GM18951 (cell line): ENCODE results near the gene STPG1.
"Not testable (repeated sequence)": the region's sequence is repeated elsewhere in the genome, so short reads cannot be mapped to it uniquely, and the experiment has no call there.

Source experiments
- POLR2A ChIP-seq: IDR thresholded peaks from 4 replicates; pipeline ENCODE4 v1.6.1; 2011; ENCODE audit warnings: mild to moderate bottlenecking; ENCODE audit not compliant: insufficient read length, insufficient read depth; ENCODE audit errors: extremely low read depth
- in situ Hi-C: fragments of 300-500 bp; cut with MboI; formaldehyde crosslinking; loops from one replicate; pipeline ENCODE4 v1.12.0; 2022; ENCODE audit warnings: low sequenced_read_pairs, mixed read lengths, inconsistent platforms; ENCODE audit not compliant: unreplicated experiment

Gene STPG1, protein sequence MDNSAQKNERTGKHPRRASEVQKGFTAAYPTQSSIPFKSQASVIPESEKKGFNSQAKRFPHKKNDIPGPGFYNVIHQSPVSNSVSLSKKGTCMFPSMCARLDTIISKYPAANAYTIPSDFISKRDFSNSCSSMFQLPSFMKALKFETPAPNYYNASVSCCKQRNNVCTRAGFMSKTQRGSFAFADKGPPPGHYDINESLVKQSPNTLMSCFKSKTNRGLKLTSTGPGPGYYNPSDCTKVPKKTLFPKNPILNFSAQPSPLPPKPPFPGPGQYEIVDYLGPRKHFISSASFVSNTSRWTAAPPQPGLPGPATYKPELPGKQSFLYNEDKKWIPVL

DNA sequence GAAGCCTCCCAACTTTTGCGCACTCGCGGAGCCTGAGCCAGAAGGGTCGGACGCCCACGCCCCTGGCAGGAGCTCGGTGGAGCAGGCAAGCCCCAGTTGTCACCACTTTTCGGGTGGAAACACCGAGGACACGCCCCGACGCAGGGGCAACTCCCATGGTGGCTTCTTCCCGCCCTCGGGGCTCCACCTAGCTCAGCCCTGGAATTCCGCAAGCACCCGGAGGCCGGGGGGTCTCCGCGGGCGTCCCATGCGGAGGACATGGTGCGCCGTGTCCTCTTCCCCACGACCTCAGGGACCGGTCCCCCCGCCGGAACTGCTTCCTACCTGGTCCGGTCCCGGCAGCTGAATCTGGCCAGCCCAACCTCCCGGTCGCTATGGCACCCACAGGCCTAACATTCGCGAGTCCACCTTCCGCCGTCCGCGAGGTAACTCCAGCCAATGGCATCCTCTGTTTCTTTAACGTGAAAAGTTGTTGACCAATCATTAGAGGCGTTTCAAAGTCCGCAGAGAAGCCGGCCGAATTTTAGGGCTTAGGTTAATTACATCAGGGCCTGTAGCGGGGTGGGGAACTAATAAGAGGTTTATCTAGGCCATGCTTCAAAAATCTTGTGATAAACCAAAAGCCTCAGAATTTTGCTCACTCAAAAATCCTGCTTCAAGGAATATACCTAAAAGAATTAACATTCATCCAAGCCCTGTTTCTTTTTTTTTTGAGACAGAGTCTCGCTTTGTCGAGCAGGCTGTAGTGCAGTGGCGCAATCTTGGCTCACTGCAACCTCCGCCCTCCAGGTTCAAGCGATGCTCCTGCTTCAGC lies at the start of gene STPG1:
Gene STPG1, minus strand, starts transcription at position 433 of the 814 bp plus-strand sequence. CDS start 12,394 bp downstream, outside the sequence.
- in situ Hi-C loops, result no loop called here
- no peak for TF ChIP-seq POLR2A

DNA sequence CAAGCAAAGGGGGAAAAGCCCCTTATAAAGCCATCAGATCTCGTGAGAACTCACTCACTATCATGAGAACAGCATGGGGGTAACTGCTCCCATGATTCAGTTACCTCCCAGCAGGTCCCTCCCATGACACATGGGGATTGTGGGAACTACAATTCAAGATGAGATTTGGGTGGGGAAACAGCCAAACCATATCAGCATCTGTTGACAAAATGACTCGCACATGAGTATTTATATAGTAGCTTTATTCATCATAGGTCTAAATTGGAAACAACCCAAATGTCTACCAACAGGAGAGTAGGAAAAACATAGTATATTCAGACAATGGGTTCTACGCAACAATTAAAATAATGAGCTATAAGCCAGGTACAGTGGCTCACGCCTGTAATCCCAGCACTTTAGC lies 48.5 kb upstream of the STPG1 start:
- in situ Hi-C loops, result not testable (repeated sequence)

DNA sequence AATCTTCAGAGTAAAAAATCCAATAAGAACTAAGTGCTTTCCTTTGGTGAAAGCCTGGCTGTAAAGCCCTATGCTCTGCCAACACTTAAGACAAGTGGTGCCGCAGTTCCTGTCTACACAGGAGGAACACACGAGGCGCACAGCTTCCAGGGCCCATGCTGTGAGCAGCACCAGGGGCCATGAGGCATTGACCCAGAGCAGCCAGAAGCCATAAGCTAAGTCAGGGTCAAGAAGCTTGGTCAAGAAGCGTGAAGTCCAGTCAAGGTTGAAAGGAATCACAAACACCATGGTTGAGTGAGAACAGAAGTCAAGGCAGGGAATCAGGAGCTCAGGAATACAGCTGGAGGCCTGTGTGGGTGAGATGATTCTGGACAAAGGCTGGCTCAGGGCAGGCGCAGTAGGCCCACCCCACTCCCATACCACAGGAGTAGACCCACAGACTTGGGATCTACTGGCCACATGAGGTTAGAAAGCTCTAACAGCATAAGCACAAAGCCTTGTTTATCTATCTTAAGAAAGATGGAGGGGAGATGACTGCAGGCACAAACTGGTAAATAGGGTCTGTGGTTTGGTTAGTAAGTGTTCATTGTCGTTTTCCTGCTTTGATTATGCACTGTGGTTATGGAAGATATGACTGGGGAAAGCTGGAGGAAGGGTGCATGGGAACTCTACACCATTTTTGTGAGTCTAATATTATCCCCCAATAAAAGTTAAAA lies 46.1 kb upstream of the STPG1 start:
- TF ChIP-seq POLR2A, result no peak
- in situ Hi-C loops, result no loop called here

DNA sequence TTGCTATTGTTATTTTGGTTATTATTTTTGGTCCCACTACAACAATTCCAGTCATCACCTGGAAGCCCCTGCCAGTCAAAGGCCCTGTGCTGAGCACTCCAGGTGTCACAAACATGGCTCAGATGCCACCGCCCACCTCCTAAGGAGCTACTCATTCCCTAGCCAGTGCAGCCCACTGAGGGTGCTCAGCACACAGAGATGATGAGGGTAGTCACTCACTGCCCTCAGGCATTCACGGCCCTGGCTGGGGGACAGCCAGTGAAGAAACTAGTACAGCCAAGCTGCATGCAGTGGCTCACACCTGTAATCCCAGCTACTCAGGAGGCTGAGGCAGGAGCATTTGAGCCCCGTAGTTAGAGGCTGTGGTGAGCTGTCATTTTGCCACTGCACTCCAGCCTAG lies 44.3 kb upstream of the STPG1 start:
- TF ChIP-seq POLR2A, result no peak
- in situ Hi-C loops, result no loop called here

DNA sequence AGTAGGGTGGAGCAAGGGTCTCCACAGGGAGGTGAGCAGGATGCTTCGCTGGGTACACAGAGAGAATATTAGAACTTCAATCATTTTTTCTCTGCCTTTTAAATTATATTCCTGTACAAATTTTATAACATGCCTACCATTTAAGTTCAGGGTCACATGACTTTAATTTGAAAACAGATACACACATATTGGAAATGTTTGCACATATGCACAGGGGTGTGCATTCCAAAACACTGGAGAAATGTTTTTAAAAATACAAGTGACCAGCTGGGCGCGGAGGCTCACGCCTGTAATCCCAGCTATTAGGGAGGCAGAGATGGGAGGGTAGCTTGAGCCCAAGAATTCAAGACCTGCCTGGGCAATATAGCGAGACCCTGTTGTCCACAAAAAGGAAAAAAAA lies 41.7 kb upstream of the STPG1 start:
- in situ Hi-C loops, result no loop called here
- no peak for TF ChIP-seq POLR2A

DNA sequence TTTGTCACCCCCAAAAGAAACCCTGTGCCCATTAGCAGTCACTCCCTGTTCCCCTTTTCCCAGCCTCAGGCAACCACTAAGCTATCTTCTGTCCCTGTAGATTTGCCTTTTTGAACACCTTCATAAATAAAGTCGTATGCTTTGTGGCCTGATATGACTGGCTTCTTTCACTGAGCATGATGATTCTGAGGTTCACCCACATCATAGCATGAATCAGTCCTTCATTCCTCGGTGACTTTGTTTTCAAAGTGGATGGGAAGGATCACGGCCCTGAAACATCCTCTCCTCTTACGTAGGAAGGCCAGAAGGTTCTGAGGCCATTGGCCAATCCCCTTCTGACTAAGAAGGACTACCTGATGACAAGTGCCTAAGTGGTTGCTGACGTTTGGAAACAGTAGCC lies 41.1 kb upstream of the STPG1 start:
- in situ Hi-C loops, result no loop called here
- TF ChIP-seq POLR2A, result no peak

DNA sequence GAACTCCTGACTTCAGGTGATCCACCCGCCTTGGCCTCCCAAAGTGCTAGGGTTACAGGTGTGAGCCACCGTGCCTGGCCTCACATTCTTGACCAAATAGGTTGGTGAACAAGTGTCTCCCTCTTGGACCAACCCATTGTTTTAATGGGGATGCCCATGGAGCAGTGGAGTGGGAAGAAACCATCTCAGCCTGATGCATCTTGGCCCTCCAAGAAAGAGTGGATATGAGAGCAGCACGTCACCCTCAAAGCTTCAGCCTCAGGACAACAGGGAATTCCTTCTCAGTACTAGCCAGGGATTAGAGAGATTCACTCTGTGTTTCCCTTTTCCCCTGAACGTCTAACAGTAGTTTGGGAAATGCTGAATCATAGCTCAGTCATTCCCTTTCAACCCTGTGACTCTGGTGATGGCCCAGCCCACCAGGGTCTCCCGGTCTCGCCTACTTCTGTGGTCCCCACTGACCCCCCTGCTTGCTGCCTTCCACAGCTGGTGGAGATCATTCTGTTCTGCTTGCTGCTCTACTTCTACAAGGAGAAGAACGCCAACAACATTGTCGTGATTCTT lies 39.4 kb upstream of the STPG1 start:
- in situ Hi-C loops, result no loop called here
- TF ChIP-seq POLR2A, result no peak

DNA sequence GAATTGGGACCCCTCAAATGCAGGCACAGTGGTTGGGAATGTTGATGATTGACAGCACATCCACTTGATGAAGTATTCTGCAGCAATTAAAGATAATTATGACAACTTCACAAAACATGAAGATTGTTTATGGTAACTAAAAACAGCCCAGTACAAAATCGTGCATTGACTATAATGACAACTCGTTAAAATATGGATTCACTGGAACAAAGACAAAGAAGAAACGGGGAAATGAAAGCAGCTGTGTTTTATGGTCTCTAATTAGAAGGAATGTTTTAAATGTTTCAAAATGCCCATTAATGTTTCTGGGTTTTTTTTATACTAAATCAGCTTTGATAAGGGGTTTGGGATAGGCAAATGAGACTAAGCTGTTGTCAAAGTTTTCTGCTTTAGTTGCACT lies 38.2 kb upstream of the STPG1 start:
- TF ChIP-seq POLR2A, result no peak
- in situ Hi-C loops, result no loop called here

DNA sequence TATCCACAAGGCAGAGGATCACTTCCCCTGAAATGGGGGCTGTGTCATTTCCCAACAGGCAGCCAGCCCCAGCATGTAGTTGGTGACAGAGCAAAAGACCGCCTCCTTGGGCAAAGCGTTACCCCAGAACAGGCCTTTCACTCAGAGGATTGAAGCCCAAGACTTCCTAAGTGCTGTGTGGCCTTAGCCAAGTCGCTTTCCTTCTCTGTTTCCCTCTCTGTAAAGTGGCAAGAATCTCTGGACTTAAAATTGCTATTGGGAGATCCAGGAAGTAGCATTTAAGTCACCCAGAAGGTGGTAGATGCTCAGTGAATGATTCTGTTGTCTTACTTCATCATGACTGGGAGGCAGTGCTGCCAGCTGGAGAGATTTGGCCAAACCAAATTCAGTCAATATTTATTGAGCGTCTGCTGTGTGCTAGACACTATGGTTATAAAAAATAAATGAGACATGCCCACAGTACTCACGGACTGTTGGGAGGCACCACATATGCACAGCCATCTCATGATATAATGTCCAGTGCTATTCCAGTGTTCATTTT lies 37.3 kb upstream of the STPG1 start:
- in situ Hi-C loops, result no loop called here
- no peak for TF ChIP-seq POLR2A

DNA sequence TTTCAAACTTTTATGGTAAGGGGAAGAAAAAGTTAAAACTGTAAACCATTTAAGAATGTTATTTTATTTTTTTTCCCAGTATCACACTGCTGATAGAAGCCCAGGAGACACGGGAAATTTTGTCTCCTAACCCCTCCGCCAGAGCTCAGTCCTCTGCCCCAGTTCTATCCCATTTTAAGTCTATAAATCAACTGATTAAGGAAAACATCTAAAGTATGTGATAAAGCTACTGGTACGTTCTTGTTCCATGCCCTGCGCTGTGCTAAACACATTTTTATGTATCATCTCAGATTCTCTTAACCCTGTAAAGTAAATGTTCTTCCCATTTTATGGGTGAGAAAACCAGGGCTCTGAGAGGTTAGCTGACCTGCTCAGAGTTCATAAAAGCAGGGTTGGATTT lies 36.7 kb upstream of the STPG1 start:
- in situ Hi-C loops, result no loop called here
- TF ChIP-seq POLR2A, result no peak

DNA sequence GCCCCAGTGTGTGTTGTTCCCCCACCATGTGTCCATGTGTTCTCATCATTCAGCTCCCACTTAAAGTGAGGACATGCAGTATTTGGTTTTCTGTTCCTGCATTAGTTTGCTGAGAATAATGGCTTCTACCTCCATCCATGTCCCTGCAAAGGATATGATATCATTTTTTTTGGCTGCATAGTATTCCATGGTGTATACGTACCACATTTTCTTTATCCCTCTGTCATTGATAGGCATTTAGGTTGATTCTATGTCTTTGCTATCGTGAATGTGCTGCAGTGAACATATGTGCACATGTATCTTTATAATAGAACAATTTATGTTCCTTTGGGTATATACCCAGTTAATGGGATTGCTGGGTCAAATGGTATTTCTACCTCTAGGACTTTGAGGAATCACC lies 32.9 kb upstream of the STPG1 start:
- in situ Hi-C loops, result not testable (repeated sequence)

DNA sequence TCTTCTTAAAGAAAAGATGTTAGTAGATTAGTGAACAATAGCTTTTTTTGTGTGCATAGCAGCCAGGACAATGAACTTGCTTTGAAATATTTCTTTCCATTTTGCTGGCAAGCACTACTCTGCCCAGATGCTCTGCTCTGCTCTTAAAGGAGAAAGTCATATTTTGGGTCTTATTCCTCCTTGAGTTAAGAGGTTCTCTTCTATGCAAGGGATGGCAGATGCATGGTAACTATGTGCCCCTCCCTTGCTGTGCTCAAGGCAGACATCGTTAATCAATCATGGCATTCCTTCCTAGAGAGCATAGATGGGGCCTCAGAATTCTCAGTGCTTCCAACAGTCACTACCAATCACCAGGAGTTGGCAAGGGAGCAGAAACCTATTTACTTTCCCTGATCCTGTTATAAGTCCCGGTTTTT lies 29.7 kb upstream of the STPG1 start:
- TF ChIP-seq POLR2A, result no peak
- in situ Hi-C loops, result no loop called here

DNA sequence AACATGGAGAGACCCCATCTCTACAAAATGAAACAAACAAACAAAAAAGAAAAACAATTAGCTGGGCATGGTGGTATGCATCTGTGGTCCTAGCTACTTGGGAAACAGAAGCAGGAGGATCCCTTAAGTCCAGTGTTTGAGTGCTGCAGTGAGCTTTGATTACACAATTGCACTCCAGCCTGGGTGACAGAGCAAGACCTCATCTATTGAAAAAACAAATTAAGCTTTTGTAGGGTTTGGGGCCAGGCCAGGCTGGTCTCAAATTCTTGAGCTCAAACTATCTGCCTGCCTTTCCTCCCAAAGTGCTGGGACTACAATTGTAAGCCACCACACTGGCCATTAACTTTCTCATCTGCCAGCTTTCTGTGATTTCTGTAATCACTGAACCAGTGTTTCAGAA lies 29.2 kb upstream of the STPG1 start:
- in situ Hi-C loops, result no loop called here
- TF ChIP-seq POLR2A, result no peak
